ENCODE data around the gene SLC29A4.

- TF ChIP-seq SP1 (IDR thresholded peaks at IDR 0.05) (no peak), YY1 (IDR thresholded peaks at IDR 0.05) (no peak), CTCF (IDR thresholded peaks at IDR 0.05; ENCODE audit: low read depth, low read length, missing input control) (no peak), RAD21 (IDR thresholded peaks at IDR 0.05) (no peak), REST (IDR thresholded peaks at IDR 0.05) (no peak), TAF1 (conservative IDR thresholded peaks at IDR 0.05) (no peak), GABPA (IDR thresholded peaks at IDR 0.05 in 1 of 2, conservative IDR thresholded peaks at IDR 0.05 in 1 of 2) (no peak), FOXA1 (IDR thresholded peaks at IDR 0.05) (no peak), FOXA2 (IDR thresholded peaks at IDR 0.05) (no peak)
- TF ChIP-seq, protein P1, sequence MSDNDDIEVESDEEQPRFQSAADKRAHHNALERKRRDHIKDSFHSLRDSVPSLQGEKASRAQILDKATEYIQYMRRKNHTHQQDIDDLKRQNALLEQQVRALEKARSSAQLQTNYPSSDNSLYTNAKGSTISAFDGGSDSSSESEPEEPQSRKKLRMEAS (IDR thresholded peaks at IDR 0.05) = no peak
Observed at GRCh38 chr7:5237286-5237685, 45.5 kb upstream of the SLC29A4 start.
